Measurements from ENCODE around the gene RPL13.

DNA sequence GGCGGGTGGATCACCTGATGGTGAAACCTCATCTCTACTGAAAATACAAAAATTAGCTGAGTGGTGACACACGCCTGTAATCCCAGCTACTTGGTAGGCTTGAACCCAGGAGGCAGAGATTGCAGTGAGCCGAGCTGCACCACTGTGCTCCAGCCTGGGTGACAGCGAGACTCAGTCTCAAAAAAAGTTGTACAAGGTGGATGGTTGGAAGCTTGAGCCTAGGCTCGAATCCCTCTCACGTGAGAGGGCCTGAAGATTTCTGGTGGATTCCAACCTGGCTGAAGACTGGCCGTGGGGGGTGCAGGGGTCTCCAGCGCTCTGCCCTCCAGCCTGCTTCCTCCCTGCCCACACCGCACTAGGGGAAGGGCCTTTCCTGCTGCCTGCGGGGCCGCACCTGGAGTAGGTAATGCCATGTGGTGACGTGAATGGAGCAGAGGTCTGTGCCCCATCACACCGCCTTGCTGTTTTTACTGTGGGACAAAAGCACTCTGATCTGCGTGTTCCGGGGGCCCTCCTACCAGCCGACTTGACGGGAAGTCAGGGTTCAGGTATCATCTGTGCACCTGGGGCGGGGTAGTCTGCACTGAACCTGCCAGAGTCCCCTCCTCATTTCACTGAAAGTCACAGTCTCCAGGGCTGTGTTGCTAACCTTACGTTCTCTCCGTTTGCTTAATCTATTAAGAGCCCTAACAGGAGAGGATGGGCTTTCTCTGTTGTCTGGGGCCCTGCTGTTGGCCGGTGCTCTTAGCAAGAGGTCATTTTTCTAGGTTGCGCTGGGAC lies 4.2 kb downstream of the RPL13 start:
- TF ChIP-seq EZH2 (optimal IDR thresholded peaks at IDR 0.05; ENCODE audit: low read depth, low read length) (no peak), EZH2phosphoT487 (IDR thresholded peaks at IDR 0.05; ENCODE audit: low read length) (no peak)
- TF ChIP-seq, protein P1, sequence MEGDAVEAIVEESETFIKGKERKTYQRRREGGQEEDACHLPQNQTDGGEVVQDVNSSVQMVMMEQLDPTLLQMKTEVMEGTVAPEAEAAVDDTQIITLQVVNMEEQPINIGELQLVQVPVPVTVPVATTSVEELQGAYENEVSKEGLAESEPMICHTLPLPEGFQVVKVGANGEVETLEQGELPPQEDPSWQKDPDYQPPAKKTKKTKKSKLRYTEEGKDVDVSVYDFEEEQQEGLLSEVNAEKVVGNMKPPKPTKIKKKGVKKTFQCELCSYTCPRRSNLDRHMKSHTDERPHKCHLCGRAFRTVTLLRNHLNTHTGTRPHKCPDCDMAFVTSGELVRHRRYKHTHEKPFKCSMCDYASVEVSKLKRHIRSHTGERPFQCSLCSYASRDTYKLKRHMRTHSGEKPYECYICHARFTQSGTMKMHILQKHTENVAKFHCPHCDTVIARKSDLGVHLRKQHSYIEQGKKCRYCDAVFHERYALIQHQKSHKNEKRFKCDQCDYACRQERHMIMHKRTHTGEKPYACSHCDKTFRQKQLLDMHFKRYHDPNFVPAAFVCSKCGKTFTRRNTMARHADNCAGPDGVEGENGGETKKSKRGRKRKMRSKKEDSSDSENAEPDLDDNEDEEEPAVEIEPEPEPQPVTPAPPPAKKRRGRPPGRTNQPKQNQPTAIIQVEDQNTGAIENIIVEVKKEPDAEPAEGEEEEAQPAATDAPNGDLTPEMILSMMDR (IDR thresholded peaks at IDR 0.05; ENCODE audit: low read length) = no peak

Data from MM.1S (cell line).